NCI-H69 (cell line): Measurements from ENCODE around the gene IGFBP6.

Experiments
- DNase-seq: peaks from one replicate; lab custom pipeline; 2025; lab: John Stamatoyannopoulos, UW

Gene IGFBP6

GRCh38 chr12:53120685-53121525 is 23.4 kb downstream of the IGFBP6 start:
- DNase-seq = no peak

GRCh38 chr12:53122961-53123468 is 25.5 kb downstream of the IGFBP6 start:
- peak; percentile 72 for DNase-seq

- no peak for DNase-seq
Observed at GRCh38 chr12:53123578-53124351, 26.3 kb downstream of the IGFBP6 start.

- no peak for DNase-seq
Observed at GRCh38 chr12:53124352-53124723, 26.9 kb downstream of the IGFBP6 start.

- no peak for DNase-seq
Observed at GRCh38 chr12:53127169-53127568, 29.7 kb downstream of the IGFBP6 start.

- no peak for DNase-seq
Observed at GRCh38 chr12:53128780-53129569, 31.5 kb downstream of the IGFBP6 start.

GRCh38 chr12:53131844-53132243 is 34.4 kb downstream of the IGFBP6 start:
- DNase-seq = no peak

- DNase-seq = no peak
Observed at GRCh38 chr12:53133722-53134121, 36.3 kb downstream of the IGFBP6 start.

- no peak for DNase-seq
Observed at GRCh38 chr12:53143355-53143754, 45.9 kb downstream of the IGFBP6 start.

GRCh38 chr12:53145383-53146260 is 48.2 kb downstream of the IGFBP6 start:
- DNase-seq = no peak

- no peak for DNase-seq
Observed at GRCh38 chr12:53147181-53147580, 49.7 kb downstream of the IGFBP6 start.

- DNase-seq = no peak
Observed at GRCh38 chr12:53147653-53148052, 50.2 kb downstream of the IGFBP6 start.

- no peak for DNase-seq
Observed at GRCh38 chr12:53151039-53151438, 53.6 kb downstream of the IGFBP6 start.
